A549 treated with CpdA at 1 μM for 4 hours (cell line): ENCODE results near the gene KRT2. TPM values are rescaled to one million over a fixed set of nuclear protein-coding genes. Genes with fewer than 3 reads are reported as not detected.

Experiments used
- total RNA-seq: library from RNA; stranded (reverse); fragments of 200-300 nt; extraction: Qiagen RNA extraction; gene quantifications from 5 replicates; pipeline ENCODE4 v1.2.3, GENCODE V29; 2022; ENCODE audit warnings: low read depth

The KRT2 gene
- 0.03 TPM in 1 of 5 replicates, not detected in the others for total RNA-seq

GRCh38 chr12:52651726-52652261 lies at the start of gene KRT2:
TSS of gene KRT2 (minus strand) at chr12:52652211. CDS start at chr12:52652142, 69 bp downstream.

DNA sequence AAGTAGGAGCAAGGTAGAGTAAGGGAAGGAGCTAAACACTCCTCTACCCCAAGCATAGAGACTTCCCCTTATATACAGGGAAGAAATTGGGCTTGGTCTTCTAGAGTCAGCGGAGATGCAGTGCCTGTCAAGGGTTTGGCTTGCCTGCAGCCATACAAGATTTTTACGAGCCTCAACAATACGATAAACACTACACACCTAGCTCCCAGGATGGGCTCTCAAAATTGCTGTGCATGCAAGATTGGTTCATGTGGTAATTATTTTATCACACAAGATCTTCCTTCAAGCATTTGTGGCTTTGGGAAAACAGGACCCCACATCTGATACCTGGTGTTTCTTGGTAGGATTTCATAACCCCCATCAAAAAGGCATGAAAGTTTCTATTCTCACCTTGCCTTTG lies 28.4 kb upstream of the KRT2 start, which contains the start of gene KRT1:
KRT1 (minus strand) TSS at position 45 of the 400 bp plus-strand sequence. CDS start 59 bp downstream, outside the sequence.

GRCh38 chr12:52618216-52618615 lies 33.8 kb downstream of the KRT2 start, which contains the start of gene KRT73:
TSS of gene KRT73 (minus strand) at chr12:52618559. CDS start at chr12:52618524, 35 bp downstream.

GRCh38 chr12:52600941-52601481 lies 51.0 kb downstream of the KRT2 start, which contains the start of gene KRT72:
TSS of gene KRT72 (minus strand) at chr12:52601463. CDS start at chr12:52601452, 11 bp downstream.

Other genes starting within 250 kb of the KRT2 start
- gene KRT82, start 245.9 kb downstream of the KRT2 start, total RNA-seq = not detected in 5 replicates
- gene KRT75, start 217.8 kb downstream of the KRT2 start, total RNA-seq = 0.19 to 0.29 TPM (median 0.23 TPM) in 5 replicates
- gene KRT6B, start 200.1 kb downstream of the KRT2 start, total RNA-seq = 0.06 TPM in 1 of 5 replicates, not detected in the others
- not detected in 5 replicates for gene KRT6C, start 178.4 kb downstream of the KRT2 start, total RNA-seq
- gene KRT6A, start 159.0 kb downstream of the KRT2 start, total RNA-seq = 0.15 to 0.42 TPM (median 0.29 TPM) in 5 replicates
- gene KRT5, start 131.8 kb downstream of the KRT2 start, total RNA-seq = 0.08 to 0.25 TPM (median 0.09 TPM) in 3 of 5 replicates, not detected in the others
- gene KRT71, start 99.1 kb downstream of the KRT2 start, total RNA-seq = not detected in 5 replicates
- gene KRT74, start 78.4 kb downstream of the KRT2 start, total RNA-seq = not detected in 5 replicates
- not detected in 5 replicates for gene KRT72, start 50.7 kb downstream of the KRT2 start, total RNA-seq
- not detected in 5 replicates for gene KRT73, start 33.7 kb downstream of the KRT2 start, total RNA-seq
- gene KRT1, start 28.2 kb upstream of the KRT2 start, total RNA-seq = not detected in 5 replicates
- not detected in 5 replicates for gene KRT77, start 51.3 kb upstream of the KRT2 start, total RNA-seq
- gene KRT76, start 125.1 kb upstream of the KRT2 start, total RNA-seq = not detected in 5 replicates
- 0.03 to 0.10 TPM in 2 of 5 replicates, not detected in the others for gene KRT3, start 143.9 kb upstream of the KRT2 start, total RNA-seq
- gene KRT4, start 161.9 kb upstream of the KRT2 start, total RNA-seq = 2.3 to 4.2 TPM (median 3.1 TPM) in 5 replicates
- 0.09 to 0.22 TPM (median 0.16 TPM) in 4 of 5 replicates, not detected in the other for gene KRT79, start 182.1 kb upstream of the KRT2 start, total RNA-seq
- gene KRT78, start 196.8 kb upstream of the KRT2 start, total RNA-seq = 0.06 TPM in 1 of 5 replicates, not detected in the others